Activated T-cell treated with anti-CD3 and anti-CD28 coated beads, Interleukin-2, amount 50 U/mL, for 4 hours (primary cell): ENCODE data around the gene MOGAT2. TPM values are rescaled to one million over a fixed set of nuclear protein-coding genes. Genes with fewer than 3 reads are reported as not detected.
"Not testable (repeated sequence)": the region's sequence is repeated elsewhere in the genome, so short reads cannot be mapped to it uniquely, and the experiment has no call there.

Experiments
- ATAC-seq, 2 donors: fragments of 200-7000 bp; cut with Tn5 transposase; one replicate each; pipeline ENCODE4 v1.10.0; 2021
- DNase-seq: peaks from one replicate; pipeline ENCODE4 v3.0.0-alpha.2; 2020
- H3K27me3 Mint-ChIP-seq: one replicate; pipeline ENCODE4 v1.8.0; 2021; ENCODE audit warnings: low read depth, mixed read lengths
- H3K36me3 Mint-ChIP-seq: one replicate; pipeline ENCODE4 v1.8.0; 2022; ENCODE audit warnings: mixed read lengths; ENCODE audit not compliant: insufficient read depth
- H3K4me1 Mint-ChIP-seq: one replicate; pipeline ENCODE4 v1.8.0; 2021; ENCODE audit warnings: low read depth, mixed read lengths
- H3K4me3 Mint-ChIP-seq: one replicate; pipeline ENCODE4 v1.8.0; 2021; ENCODE audit warnings: mild to moderate bottlenecking, moderate library complexity, mixed read lengths
- H3K9me3 Mint-ChIP-seq: one replicate; pipeline ENCODE4 v1.8.0; 2021; ENCODE audit warnings: mixed read lengths
- total RNA-seq, 3 donors: library from RNA; stranded (reverse); gene quantifications; one replicate each; pipeline ENCODE4 v1.2.1, GENCODE V29; 2021

MOGAT2 gene
- total RNA-seq, 3 donors from 2014 or later, result 0.13 TPM; not detected in 2

DNA sequence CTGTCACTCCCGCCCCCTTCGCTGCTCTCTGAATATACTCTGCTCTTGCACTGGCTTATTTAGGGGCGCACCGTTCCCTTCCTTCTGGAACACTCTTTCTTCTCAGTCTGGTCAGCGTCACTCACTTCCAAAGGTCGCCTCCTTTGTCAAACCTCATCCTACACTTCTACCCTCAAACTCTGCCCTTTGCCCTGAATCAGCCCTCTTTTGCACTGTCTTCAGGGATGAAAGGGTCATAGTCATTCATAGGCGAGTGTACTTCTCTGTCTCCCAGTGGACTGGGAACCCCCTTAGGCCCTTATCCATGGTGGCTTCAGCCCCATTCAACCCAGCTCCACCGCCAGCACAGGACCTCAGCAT is 15.4 kb downstream of the MOGAT2 start:
- ATAC-seq (no peak), DNase-seq (no peak)
- H3K4me1 Mint-ChIP-seq, result no peaks in the 10 kb centered on the region
- no peaks in the 10 kb centered on the region for H3K9me3 Mint-ChIP-seq
- peaks cover 13% of the 10 kb centered on the region for H3K27me3 Mint-ChIP-seq
- H3K36me3 Mint-ChIP-seq, result no peaks in the 10 kb centered on the region
- H3K4me3 Mint-ChIP-seq, result no peak overlapping the region

DNA sequence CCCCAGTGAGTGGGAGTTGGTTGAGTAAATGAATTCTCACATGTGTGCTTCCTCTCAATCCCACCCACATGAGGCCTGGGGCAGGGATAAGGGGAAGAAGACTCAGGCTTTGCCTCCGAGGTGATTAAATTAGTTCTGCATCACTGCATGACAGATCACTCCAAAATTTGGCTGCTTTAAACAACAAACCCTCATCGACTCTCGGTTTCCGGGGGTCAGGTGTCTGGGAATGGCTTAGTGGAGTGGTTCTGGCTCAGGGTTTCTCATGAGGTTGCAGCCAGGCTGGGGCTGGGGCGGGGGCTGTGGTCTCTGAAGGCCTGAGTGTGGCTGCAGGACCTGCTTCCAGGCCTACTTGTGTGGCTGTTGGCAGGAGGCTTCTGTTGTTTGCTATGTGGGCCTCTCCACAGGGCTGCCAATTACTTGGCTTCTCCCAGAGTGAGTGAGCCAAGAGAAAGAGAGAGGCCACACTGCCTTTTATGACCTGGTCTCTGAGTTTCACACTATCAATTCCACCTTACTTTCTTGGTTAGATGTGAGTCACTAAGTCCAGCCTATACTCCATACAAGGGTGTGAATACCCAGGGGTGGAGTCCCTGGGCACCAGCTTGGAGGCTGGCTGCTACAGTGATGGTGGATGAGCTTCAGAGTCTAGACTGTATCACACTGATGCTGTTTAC is 15.9 kb downstream of the MOGAT2 start:
- Mint-ChIP-seq H3K4me1 (no peaks in the 10 kb centered on the region), H3K27me3 (peaks cover 13% of the 10 kb centered on the region), H3K4me3 (no peak overlapping the region), H3K36me3 (no peaks in the 10 kb centered on the region), H3K9me3 (no peaks in the 10 kb centered on the region)
- ATAC-seq (no peak), DNase-seq (no peak)

- ATAC-seq, result no peak
- no peaks in the 10 kb centered on the region for H3K36me3 Mint-ChIP-seq
- no peak overlapping the region for H3K4me3 Mint-ChIP-seq
- H3K27me3 Mint-ChIP-seq, result peaks cover 13% of the 10 kb centered on the region
- no peaks in the 10 kb centered on the region for H3K4me1 Mint-ChIP-seq
- no peak for DNase-seq
- no peaks in the 10 kb centered on the region for H3K9me3 Mint-ChIP-seq
These were observed 17.0 kb downstream of the MOGAT2 start for GRCh38 chr11:75734491-75735180.

DNA sequence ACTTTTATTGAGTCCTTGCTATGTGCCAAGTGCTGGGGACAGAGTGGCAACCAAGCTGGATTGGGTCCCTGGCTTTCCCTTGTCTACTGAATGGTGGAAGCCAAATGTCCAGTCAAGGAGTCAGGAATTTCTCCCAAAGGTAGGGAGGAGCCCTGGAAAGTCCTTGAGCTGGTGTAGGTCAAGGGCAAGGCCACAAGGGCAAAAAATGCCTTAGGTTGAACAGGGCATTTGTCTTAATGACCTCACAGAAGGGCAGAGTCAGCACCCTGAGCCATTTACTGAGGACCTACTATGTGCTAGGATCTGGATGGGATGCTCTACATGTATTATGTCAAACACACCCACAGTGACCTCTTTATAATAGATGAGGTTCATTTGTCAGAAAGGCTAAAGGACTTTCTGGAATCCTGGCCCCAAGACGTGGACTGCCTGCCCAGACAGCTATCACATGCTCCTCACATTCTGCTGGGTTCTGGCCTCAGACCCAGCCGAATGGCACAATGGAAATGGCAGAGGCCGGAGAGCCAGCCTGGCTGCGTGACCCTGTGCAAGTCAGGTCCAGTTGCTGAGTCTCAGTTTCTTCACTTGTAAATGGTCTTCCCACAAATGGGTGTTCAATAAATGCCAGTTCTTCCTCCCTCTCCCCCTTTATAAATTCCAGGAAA is 17.7 kb downstream of the MOGAT2 start:
- DNase-seq (no peak), ATAC-seq (no peak)
- no peaks in the 10 kb centered on the region for H3K4me1 Mint-ChIP-seq
- no peaks in the 10 kb centered on the region for H3K36me3 Mint-ChIP-seq
- H3K4me3 Mint-ChIP-seq, result no peak overlapping the region
- H3K27me3 Mint-ChIP-seq, result peaks cover 13% of the 10 kb centered on the region
- H3K9me3 Mint-ChIP-seq, result no peaks in the 10 kb centered on the region

DNA sequence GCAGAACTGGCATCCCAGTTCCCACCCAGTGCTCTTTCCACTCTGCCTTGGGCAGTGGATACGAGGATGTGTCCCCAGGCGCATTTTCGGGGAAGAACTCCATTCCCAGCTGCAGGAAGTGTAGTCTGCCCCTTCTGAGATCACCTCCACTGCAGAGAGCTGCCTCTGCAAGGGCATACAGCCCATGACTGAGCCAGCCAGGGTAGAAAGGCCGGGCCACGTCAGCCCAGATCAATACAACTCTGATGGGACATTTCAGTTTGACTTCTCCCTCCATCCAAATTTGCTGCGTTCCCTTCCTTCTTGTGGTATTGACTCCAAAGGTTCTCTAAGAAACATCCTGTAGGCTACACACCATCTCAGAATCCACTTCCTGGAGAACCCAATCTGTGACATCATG is 19.7 kb downstream of the MOGAT2 start:
- DNase-seq (no peak), ATAC-seq (no peak)
- Mint-ChIP-seq H3K4me1 (no peaks in the 10 kb centered on the region), H3K4me3 (no peak overlapping the region), H3K9me3 (no peaks in the 10 kb centered on the region), H3K27me3 (peaks cover 11% of the 10 kb centered on the region), H3K36me3 (no peaks in the 10 kb centered on the region)

DNA sequence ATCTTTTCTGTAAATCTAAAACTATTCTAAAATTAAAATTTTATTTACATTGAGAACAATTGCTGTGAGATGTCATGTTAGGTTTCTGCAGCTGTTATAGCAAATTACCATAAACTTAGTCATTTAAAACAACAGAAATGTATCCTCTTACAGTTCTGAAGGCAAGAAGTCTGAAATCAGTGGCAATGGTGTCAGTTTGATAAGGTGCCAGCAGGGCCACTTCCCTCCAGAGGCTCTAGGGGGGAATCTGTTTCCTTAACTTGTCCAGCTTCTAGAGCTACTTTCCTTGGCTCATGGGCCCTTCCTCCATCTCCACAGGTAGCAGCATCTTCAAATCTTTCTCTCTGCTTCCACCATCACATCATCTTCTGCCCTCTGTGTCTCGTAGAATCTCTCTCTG is 23.0 kb downstream of the MOGAT2 start:
- peaks cover 24% of the 10 kb centered on the region for H3K27me3 Mint-ChIP-seq
- H3K36me3 Mint-ChIP-seq, result no peaks in the 10 kb centered on the region
- H3K4me3 Mint-ChIP-seq, result no peak overlapping the region

DNA sequence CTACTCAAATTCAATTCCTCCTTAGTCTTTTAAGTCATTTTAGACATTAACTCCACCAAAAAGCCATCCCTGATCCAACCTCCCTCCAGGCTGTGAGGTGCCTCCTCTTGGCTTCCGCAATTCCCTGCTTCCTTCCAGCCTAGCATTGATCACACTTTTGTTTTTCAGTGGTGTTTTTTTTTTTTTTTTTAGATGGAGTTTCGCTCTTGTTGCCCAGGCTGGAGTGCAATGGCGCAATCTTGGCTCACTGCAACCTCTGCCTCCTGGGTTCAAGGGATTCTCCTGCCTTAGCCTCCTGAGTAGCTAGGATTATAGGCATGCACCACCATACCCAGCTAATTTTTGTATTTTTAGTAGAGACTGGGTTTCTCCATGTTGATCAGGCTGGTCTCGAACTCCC is 25.5 kb downstream of the MOGAT2 start:
- H3K4me3 Mint-ChIP-seq, ATAC-seq, H3K9me3 Mint-ChIP-seq, H3K36me3 Mint-ChIP-seq, H3K4me1 Mint-ChIP-seq, DNase-seq: not testable (repeated sequence)
- peaks cover 29% of the 10 kb centered on the region for H3K27me3 Mint-ChIP-seq

More for the DNA sequence above, 23.0 kb downstream of the MOGAT2 start:
- ATAC-seq (no peak), DNase-seq (no peak)
- H3K9me3 Mint-ChIP-seq, result no peaks in the 10 kb centered on the region
- no peaks in the 10 kb centered on the region for H3K4me1 Mint-ChIP-seq

DNA sequence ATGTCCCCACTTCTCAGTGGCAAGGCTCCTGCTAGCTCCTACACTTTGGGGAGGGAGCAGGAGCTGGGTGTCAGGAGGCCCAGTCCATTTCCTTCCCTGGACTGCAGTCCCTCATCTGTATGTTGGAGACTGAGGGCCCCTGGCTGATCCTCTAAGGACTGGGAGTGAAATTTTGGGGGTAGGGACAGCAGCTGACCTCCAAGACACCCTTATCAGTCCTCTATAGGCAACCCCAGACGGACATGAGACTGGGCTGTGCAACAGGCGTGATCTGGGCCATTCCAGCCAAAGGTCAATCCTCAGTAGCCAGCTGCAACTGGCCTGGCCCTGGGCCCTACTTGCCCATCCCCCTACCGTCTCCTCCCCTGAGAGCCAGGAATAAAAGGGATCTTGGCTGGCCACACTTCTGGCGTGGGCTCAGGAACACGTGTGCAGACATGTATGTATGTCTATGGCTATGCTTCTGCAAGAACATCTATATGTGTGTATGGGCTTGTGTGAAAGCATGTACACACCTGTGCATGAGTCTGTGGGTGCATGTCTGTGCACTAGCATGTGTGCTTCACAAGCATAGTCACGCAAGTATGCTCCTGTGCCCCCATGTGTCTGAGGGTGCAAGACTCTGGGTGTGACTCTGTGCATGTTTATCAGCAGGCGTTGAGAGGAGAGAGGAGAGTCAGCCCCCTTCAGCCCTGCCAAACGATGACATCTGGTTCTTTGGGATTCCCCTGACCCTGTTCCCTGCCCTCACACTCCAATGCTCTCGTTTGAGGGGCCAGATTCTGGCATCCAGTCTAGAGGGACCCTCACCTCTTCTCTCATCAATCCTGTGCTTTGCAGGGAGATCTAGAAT is 26.3 kb downstream of the MOGAT2 start:
- H3K36me3 Mint-ChIP-seq, result no peaks in the 10 kb centered on the region
- no peak overlapping the region for H3K4me3 Mint-ChIP-seq
- ATAC-seq (no peak), DNase-seq (no peak)
- H3K9me3 Mint-ChIP-seq, result no peaks in the 10 kb centered on the region
- peaks cover 2% of the 10 kb centered on the region for H3K4me1 Mint-ChIP-seq
- peaks cover 32% of the 10 kb centered on the region for H3K27me3 Mint-ChIP-seq

GRCh38 chr11:75745807-75746206 is 28.2 kb downstream of the MOGAT2 start:
- H3K36me3 Mint-ChIP-seq, result no peaks in the 10 kb centered on the region
- ATAC-seq (no peak), DNase-seq (no peak)
- H3K4me3 Mint-ChIP-seq, result no peak overlapping the region
- H3K9me3 Mint-ChIP-seq, result no peaks in the 10 kb centered on the region
- H3K27me3 Mint-ChIP-seq, result peaks cover 32% of the 10 kb centered on the region
- peaks cover 2% of the 10 kb centered on the region for H3K4me1 Mint-ChIP-seq

GRCh38 chr11:75748729-75749273 is 31.2 kb downstream of the MOGAT2 start:
- peaks cover 27% of the 10 kb centered on the region for H3K27me3 Mint-ChIP-seq
- not testable (repeated sequence) for DNase-seq, H3K9me3 Mint-ChIP-seq, H3K36me3 Mint-ChIP-seq, ATAC-seq, H3K4me1 Mint-ChIP-seq, H3K4me3 Mint-ChIP-seq

GRCh38 chr11:75754933-75755332 is 37.3 kb downstream of the MOGAT2 start:
- H3K27me3 Mint-ChIP-seq, H3K9me3 Mint-ChIP-seq, H3K36me3 Mint-ChIP-seq, DNase-seq, H3K4me1 Mint-ChIP-seq, ATAC-seq, H3K4me3 Mint-ChIP-seq: not testable (repeated sequence)

- ATAC-seq (no peak), DNase-seq (no peak)
- Mint-ChIP-seq H3K27me3 (no peaks in the 10 kb centered on the region), H3K9me3 (no peaks in the 10 kb centered on the region), H3K4me1 (no peaks in the 10 kb centered on the region), H3K4me3 (no peak overlapping the region), H3K36me3 (no peaks in the 10 kb centered on the region)
These were observed 40.0 kb downstream of the MOGAT2 start for GRCh38 chr11:75757651-75758050.

DNA sequence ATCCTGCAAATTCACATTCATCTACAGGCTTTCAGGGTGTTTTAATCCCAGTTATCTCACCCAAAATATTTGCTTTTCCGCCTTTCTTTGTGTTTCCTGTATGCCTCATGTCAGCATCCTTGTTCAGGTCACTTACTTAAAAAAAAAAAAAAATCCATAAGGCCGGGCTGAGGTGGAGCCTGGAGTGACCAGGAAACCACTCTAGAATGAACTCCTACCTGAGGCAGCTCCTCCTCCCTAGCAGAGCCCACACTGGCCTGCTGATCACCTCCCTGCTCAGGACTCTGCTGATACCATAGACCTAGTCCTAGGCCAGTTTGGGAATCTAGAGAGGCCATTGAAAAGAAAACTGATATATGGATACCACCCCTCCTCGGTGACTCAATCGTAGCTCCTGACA is 42.2 kb downstream of the MOGAT2 start:
- no peak for DNase-seq
- H3K36me3 Mint-ChIP-seq, result no peaks in the 10 kb centered on the region
- H3K9me3 Mint-ChIP-seq, result no peaks in the 10 kb centered on the region
- H3K4me3 Mint-ChIP-seq, result no peak overlapping the region
- no peaks in the 10 kb centered on the region for H3K4me1 Mint-ChIP-seq
- ATAC-seq, result no peak
- H3K27me3 Mint-ChIP-seq, result no peaks in the 10 kb centered on the region

DNA sequence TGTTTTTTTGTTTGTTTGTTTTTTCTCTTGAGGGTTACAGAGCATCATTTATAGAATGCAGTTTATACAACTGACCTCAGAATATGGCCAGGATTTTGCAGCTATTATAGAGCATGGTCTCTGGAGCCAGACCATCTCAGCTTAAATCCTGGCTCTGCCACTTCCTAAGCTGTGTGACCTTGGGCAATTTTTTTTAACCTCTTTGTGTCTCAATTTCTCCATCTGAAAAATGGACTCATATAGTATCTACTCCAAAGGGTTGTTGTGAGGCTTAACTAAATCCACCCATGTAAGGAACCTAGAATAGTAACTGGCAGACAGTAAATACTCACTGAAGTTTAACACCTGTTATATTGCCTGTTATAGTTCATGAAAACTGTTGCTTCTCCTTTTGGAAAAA is 42.6 kb downstream of the MOGAT2 start:
- Mint-ChIP-seq H3K9me3 (no peaks in the 10 kb centered on the region), H3K27me3 (no peaks in the 10 kb centered on the region), H3K4me1 (no peaks in the 10 kb centered on the region), H3K36me3 (no peaks in the 10 kb centered on the region), H3K4me3 (no peak overlapping the region)
- no peak for ATAC-seq
- DNase-seq, result no peak
